RWPE1 (cell line): ENCODE results near the gene CAMKK1.

Experiments used
- CTCF ChIA-PET: fragments of 350-600 bp; sonication (Branson Sonifier 250); formaldehyde crosslinking; extraction: SDS; loops from one replicate; lab custom pipeline; 2021; lab: Yijun Ruan, JAX
- POLR2A ChIA-PET: fragments of 400-600 bp; formaldehyde crosslinking; extraction: SDS; loops from one replicate; lab custom pipeline; 2020; ENCODE audit warnings: antibody characterized with exemption; ENCODE audit not compliant: low non-redundant PET; lab: Yijun Ruan, JAX
- DNase-seq: peaks from one replicate; pipeline ENCODE4 v3.0.0; 2012; ENCODE audit warnings: low spot score
- H3K27ac ChIP-seq: fragments of 450-650 bp; 2 replicates; pipeline ENCODE4 v1.5.1; 2017
- TF ChIP-seq, protein P1 (sequence below): fragments of 450-650 bp; conservative IDR thresholded peaks from 2 replicates; pipeline ENCODE4 v1.5.1; 2017; ENCODE audit warnings: low read depth, mild to moderate bottlenecking

CAMKK1 gene

DNA sequence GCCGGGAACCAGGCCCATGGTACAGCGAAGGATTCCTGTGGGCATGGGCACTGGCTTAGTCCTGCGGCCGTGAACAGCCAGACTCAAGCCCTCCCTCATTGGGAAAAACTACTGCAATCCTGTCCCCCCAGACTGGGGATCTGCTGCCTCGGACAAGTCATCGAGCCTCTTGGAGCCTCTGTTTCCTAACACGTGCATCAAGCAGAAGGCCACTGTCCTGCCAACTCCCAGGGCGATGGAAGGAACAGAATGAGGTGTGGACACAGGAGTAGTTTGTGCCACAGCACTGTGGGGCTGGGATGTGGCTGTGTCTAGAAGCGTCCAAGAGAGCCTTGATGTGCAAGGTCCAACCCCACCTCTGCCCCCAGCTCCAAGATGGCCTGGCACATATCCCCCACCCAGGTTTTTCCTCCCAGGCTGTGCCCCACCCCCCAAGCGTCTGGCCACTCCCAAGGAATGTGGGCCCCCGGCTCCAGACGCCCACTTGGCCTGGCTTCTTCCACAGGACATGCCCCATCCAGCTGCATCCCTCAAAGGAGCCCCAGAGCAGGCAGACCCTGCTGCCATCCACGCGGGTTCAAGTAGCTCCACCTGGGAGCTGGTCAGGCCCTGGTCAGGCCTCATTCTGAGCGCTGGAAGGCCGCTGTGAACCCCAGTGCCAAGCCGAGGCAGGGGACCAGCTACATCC is 3.4 kb downstream of the CAMKK1 start:
- TF ChIP-seq, protein P1, sequence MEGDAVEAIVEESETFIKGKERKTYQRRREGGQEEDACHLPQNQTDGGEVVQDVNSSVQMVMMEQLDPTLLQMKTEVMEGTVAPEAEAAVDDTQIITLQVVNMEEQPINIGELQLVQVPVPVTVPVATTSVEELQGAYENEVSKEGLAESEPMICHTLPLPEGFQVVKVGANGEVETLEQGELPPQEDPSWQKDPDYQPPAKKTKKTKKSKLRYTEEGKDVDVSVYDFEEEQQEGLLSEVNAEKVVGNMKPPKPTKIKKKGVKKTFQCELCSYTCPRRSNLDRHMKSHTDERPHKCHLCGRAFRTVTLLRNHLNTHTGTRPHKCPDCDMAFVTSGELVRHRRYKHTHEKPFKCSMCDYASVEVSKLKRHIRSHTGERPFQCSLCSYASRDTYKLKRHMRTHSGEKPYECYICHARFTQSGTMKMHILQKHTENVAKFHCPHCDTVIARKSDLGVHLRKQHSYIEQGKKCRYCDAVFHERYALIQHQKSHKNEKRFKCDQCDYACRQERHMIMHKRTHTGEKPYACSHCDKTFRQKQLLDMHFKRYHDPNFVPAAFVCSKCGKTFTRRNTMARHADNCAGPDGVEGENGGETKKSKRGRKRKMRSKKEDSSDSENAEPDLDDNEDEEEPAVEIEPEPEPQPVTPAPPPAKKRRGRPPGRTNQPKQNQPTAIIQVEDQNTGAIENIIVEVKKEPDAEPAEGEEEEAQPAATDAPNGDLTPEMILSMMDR = no peak
- CTCF ChIA-PET = interaction anchor here (0.7 to 1.3 kb wide), 3 partner anchors 43 to 159 kb away, joined by 3 to 6 read pairs (median 3); partner anchors contain the start of gene NCBP3
- no peak for DNase-seq
- H3K27ac ChIP-seq = peak overlapping the region; percentile 96
- POLR2A ChIA-PET = interaction anchor here (0.6 to 0.7 kb wide), 3 partner anchors 32 to 44 kb away, joined by 3 to 5 read pairs (median 5); no protein-coding TSS in a partner anchor

DNA sequence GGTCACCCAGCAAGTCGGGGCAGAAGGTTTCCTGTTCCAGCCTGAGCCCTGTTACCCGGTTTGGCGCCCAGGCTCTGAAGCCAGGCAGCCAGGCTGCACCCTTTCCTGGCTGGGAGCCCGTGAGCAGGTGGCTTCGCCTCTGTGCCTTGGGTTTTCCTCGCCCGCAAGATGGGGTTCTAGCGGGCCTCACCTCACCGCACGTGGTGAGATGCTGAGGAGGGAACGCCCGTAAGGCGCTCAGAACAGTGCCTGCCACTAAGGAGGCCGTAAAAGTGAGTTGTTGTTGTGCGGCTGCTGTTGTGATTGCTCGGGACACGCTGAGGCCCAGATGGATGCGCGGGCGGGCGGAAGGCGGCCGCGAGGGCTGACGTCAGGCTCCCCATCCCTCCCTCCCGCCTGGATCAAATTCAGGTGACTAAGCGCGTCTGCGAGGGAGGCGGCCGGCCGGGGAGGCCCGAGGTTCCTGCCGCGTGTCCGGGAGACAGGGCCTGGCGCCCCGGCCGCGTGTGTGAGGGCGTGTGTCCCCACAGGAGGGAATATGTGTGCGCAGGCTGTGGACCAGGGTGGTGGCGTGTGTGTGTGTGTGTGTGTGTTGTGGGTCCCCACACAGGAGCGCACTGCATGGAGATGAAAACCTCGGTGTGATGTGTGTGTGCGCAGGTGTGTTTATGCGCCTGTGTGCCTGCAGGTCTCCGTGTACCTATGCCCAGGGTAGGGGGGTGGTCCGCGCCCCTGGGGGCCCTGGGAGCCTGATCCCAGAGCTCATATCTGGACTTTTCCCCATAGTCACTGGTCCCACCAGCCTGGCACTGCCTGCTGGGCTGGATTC is 4.3 kb downstream of the CAMKK1 start:
- ChIA-PET POLR2A (no interaction called here), CTCF (no interaction called here)
- H3K27ac ChIP-seq = peak overlapping the region; percentile 96
- peak; percentile 94 for DNase-seq
- TF ChIP-seq, protein P1 = no peak

DNA sequence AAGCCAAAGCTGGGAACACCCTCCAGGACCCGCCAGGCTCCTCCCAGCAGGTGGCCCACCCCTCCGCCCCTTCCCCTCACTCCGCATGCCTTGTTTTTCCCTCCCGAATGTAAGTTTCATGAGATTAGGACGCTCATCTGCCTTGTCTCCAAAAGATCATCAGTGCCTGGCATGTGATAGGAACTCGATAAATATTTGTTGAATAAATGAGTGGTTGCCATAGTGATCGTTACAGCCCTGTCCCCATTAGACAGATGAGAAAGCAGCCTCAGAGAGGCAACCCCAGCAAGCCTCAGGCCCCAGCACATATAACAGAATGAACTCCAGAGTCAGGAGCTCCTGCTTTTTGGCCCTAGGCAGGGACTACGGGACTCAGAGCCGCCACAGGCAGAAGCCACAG is 5.0 kb downstream of the CAMKK1 start:
- TF ChIP-seq, protein P1 = no peak
- no peak for DNase-seq
- ChIA-PET POLR2A (no interaction called here), CTCF (interaction anchor here (0.6 kb wide), 1 partner anchor 318 kb away, joined by 4 read pairs; no protein-coding TSS in a partner anchor)
- H3K27ac ChIP-seq = peak overlapping the region; percentile 96

DNA sequence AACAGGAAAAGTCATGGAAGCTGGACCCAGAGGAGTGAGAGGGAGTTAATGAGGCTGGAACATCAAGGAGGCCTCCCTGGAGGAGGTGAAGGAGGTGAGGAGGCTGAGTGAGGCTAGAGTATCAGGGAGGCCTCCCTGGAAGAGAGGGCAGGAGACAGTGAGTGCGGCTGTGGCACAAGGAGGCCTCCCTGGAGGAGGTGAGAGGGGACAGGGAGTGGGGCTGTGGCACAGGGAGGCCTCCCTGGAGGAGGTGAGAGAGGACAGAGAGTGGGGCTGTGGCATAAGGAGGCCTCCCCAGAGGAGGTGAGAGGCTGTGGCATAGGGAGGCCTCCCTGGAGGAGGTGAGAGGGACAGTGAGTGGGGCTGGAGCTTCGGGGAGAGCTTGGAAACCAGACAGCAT is 5.5 kb downstream of the CAMKK1 start:
- TF ChIP-seq, protein P1 = no peak
- H3K27ac ChIP-seq = peak overlapping the region; percentile 96
- ChIA-PET CTCF (interaction anchor here (0.6 kb wide), 2 partner anchors 23 to 319 kb away, joined by 3 to 4 read pairs; no protein-coding TSS in a partner anchor), POLR2A (no interaction called here)
- no peak for DNase-seq

DNA sequence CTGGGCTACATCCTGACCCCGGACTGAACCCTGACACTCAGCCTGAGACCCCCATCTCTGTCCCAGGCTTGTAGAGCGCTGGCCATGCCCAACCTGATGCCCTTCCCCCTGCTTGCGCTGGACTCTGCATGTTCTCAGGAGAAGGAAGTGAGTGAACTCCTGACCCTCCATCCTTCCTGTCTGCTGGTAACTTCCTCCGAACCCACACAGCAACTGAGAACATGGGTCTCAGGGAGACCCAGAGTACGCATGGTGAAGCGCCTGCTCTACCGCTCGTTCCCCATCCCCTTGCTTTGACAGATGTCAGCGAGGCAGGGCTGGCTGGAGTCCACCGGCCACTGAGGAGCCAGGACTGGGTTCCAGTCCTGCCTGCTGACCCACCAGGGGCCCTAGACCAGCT is 6.1 kb downstream of the CAMKK1 start:
- POLR2A ChIA-PET = no interaction called here

DNA sequence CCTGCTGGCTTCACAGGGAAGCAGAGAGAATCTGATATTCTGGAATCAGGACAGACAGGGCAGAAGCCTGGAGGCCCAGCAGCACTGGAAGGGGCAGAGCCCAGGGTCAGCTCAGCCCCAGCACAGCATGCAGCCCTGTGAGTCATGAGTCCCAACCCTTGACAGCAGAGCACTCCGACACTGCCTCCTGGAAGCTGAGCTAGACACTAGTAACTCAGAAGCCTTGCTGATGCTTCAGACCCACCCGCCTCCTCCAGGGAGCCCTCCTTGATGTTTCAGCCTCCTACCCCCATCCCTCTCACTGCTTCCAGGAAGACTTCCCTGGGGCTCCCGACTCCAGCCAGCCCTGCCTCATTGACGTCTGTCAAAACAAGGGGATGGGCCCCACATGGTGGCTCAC is 6.9 kb downstream of the CAMKK1 start:
- DNase-seq = no peak
- ChIA-PET CTCF (no interaction called here), POLR2A (no interaction called here)
- TF ChIP-seq, protein P1 = no peak
- H3K27ac ChIP-seq = peak overlapping the region; percentile 7

More for the DNA sequence above, 6.1 kb downstream of the CAMKK1 start:
- TF ChIP-seq, protein P1 = no peak
- CTCF ChIA-PET = interaction anchor here (0.6 kb wide), 1 partner anchor 23 kb away, joined by 3 read pairs; no protein-coding TSS in a partner anchor
- H3K27ac ChIP-seq = peak overlapping the region; percentile 96
- DNase-seq = no peak
